Dedifferentiated amniotic fluid mesenchymal stem cell (primary cell): ENCODE data around the gene IL10.
A peak's percentile ranks its signal among the peaks of the same experiment; 100 is the strongest.

Source experiments
- DNase-seq: peaks from one replicate; pipeline ENCODE4 v3.0.0-alpha.2; 2016; ENCODE audit errors: extremely low spot score

Gene IL10

GRCh38 chr1:206734499-206735142 lies 37.7 kb downstream of the IL10 start:
- no peak for DNase-seq

GRCh38 chr1:206732992-206733391 lies 39.3 kb downstream of the IL10 start:
- DNase-seq, result no peak

- DNase-seq, result no peak
Measured at GRCh38 chr1:206732508-206732907, 39.8 kb downstream of the IL10 start.

- DNase-seq, result no peak
Measured at GRCh38 chr1:206729507-206729906, 42.8 kb downstream of the IL10 start.

- no peak for DNase-seq
Measured at GRCh38 chr1:206729050-206729449, 43.2 kb downstream of the IL10 start.

GRCh38 chr1:206728697-206728987 lies 43.7 kb downstream of the IL10 start:
- no peak for DNase-seq

GRCh38 chr1:206727981-206728696 lies 44.2 kb downstream of the IL10 start:
- DNase-seq, result no peak

GRCh38 chr1:206725109-206725963 lies 47.0 kb downstream of the IL10 start:
- no peak for DNase-seq

GRCh38 chr1:206723805-206724472 lies 48.4 kb downstream of the IL10 start:
- DNase-seq, result peak; percentile 40

GRCh38 chr1:206723462-206723804 lies 48.9 kb downstream of the IL10 start:
- no peak for DNase-seq

GRCh38 chr1:206722751-206723461 lies 49.4 kb downstream of the IL10 start:
- no peak for DNase-seq

GRCh38 chr1:206721454-206721853 lies 50.8 kb downstream of the IL10 start:
- no peak for DNase-seq

- DNase-seq, result no peak
Measured at GRCh38 chr1:206719169-206719839, 53.0 kb downstream of the IL10 start.

GRCh38 chr1:206717674-206717989 lies 54.7 kb downstream of the IL10 start:
- no peak for DNase-seq
